KMS-11 (cell line): ENCODE measurements around the gene ELFN2.

ENCODE experiments used
- H2AFZ ChIP-seq: fragments of 200-600 bp; sonication (generic); 2 replicates; pipeline ENCODE4 v1.6.1; 2016; ENCODE audit warnings: antibody characterized with exemption, mixed run types, low read depth
- H3K27ac ChIP-seq: fragments of 200-600 bp; sonication (generic); 2 replicates; pipeline ENCODE4 v1.6.1; 2016; ENCODE audit warnings: mild to moderate bottlenecking, mixed run types
- H3K27me3 ChIP-seq: fragments of 200-600 bp; sonication (generic); 2 replicates; pipeline ENCODE4 v1.6.1; 2017; ENCODE audit warnings: mild to moderate bottlenecking, low read depth, mixed run types, moderate library complexity; ENCODE audit not compliant: insufficient read depth
- H3K36me3 ChIP-seq: fragments of 200-600 bp; sonication (generic); 2 replicates; pipeline ENCODE4 v1.6.1; 2017; ENCODE audit warnings: mild to moderate bottlenecking, mixed run types; ENCODE audit not compliant: insufficient read depth
- H3K4me1 ChIP-seq: fragments of 200-600 bp; sonication (generic); 2 replicates; pipeline ENCODE4 v1.6.1; 2016; ENCODE audit warnings: mild to moderate bottlenecking, low read depth, mixed run types; ENCODE audit not compliant: poor library complexity, severe bottlenecking
- H3K4me2 ChIP-seq: fragments of 200-600 bp; sonication (generic); 2 replicates; pipeline ENCODE4 v1.7.0; 2016; ENCODE audit warnings: mild to moderate bottlenecking, mixed run types
- H3K4me3 ChIP-seq: fragments of 200-600 bp; sonication (generic); IDR thresholded peaks from 2 replicates; pipeline ENCODE4 v1.6.1; 2017; ENCODE audit warnings: low read depth, low read length, mixed read lengths; ENCODE audit not compliant: insufficient read depth
- H3K79me2 ChIP-seq: fragments of 200-600 bp; sonication (generic); 2 replicates; pipeline ENCODE4 v1.6.1; 2016; ENCODE audit warnings: low read depth, mixed run types; ENCODE audit not compliant: insufficient read depth
- H3K9ac ChIP-seq: fragments of 200-600 bp; sonication (generic); 2 replicates; pipeline ENCODE4 v1.6.1; 2016; ENCODE audit warnings: mild to moderate bottlenecking, mixed run types
- H4K20me1 ChIP-seq: fragments of 200-600 bp; sonication (generic); 2 replicates; pipeline ENCODE4 v1.6.1; 2016; ENCODE audit warnings: mild to moderate bottlenecking, mixed run types; ENCODE audit not compliant: insufficient read depth
- CTCF ChIP-seq: fragments of 200-600 bp; sonication (generic); conservative IDR thresholded peaks from 2 replicates; pipeline ENCODE4 v1.6.1; 2017; ENCODE audit warnings: low read depth, mild to moderate bottlenecking, antibody characterized with exemption, low read length, moderate library complexity, mixed read lengths

ELFN2 gene

GRCh38 chr22:37358386-37358785, 68.9 kb downstream of the ELFN2 start:
- no peaks in the 10 kb centered on the region for H3K36me3 ChIP-seq
- no peak overlapping the region for H2AFZ ChIP-seq
- H3K4me3 ChIP-seq = no peak overlapping the region
- H3K9ac ChIP-seq = no peak overlapping the region
- no peaks in the 10 kb centered on the region for H3K4me1 ChIP-seq
- TF ChIP-seq CTCF = no peak
- H3K27me3 ChIP-seq = peaks cover 70% of the 10 kb centered on the region
- H3K27ac ChIP-seq = no peak overlapping the region
- no peaks in the 10 kb centered on the region for H3K79me2 ChIP-seq
- no peak overlapping the region for H3K4me2 ChIP-seq
- H4K20me1 ChIP-seq = no peaks in the 10 kb centered on the region

- Histone ChIP-seq H3K4me1 (no peaks in the 10 kb centered on the region), H3K36me3 (no peaks in the 10 kb centered on the region), H3K79me2 (no peaks in the 10 kb centered on the region), H3K27ac (no peak overlapping the region), H2AFZ (no peak overlapping the region), H3K4me3 (no peak overlapping the region), H4K20me1 (no peaks in the 10 kb centered on the region), H3K27me3 (peaks cover 77% of the 10 kb centered on the region), H3K9ac (no peak overlapping the region), H3K4me2 (no peak overlapping the region)
- no peak for TF ChIP-seq CTCF
Observed at GRCh38 chr22:37357446-37358075, 69.7 kb downstream of the ELFN2 start.

GRCh38 chr22:37356922-37357321, 70.4 kb downstream of the ELFN2 start:
- H4K20me1 ChIP-seq = no peaks in the 10 kb centered on the region
- H3K79me2 ChIP-seq = no peaks in the 10 kb centered on the region
- H3K27me3 ChIP-seq = peaks cover 83% of the 10 kb centered on the region
- H3K4me1 ChIP-seq = no peaks in the 10 kb centered on the region
- TF ChIP-seq CTCF = no peak
- no peak overlapping the region for H3K4me3 ChIP-seq
- no peak overlapping the region for H3K9ac ChIP-seq
- H3K27ac ChIP-seq = no peak overlapping the region
- no peak overlapping the region for H2AFZ ChIP-seq
- no peaks in the 10 kb centered on the region for H3K36me3 ChIP-seq
- H3K4me2 ChIP-seq = no peak overlapping the region

- no peak overlapping the region for H3K9ac ChIP-seq
- H3K36me3 ChIP-seq = no peaks in the 10 kb centered on the region
- H3K4me3 ChIP-seq = no peak overlapping the region
- no peak overlapping the region for H3K27ac ChIP-seq
- no peak overlapping the region for H3K4me2 ChIP-seq
- no peak for TF ChIP-seq CTCF
- no peaks in the 10 kb centered on the region for H3K79me2 ChIP-seq
- H3K27me3 ChIP-seq = peaks cover 91% of the 10 kb centered on the region
- H4K20me1 ChIP-seq = no peaks in the 10 kb centered on the region
- no peak overlapping the region for H2AFZ ChIP-seq
- H3K4me1 ChIP-seq = no peaks in the 10 kb centered on the region
Observed at GRCh38 chr22:37355174-37355573, 72.1 kb downstream of the ELFN2 start.
